ENCODE data around the gene NR1I2.
A peak's percentile ranks its signal among the peaks of the same experiment; 100 is the strongest.

NR1I2 gene

DNA sequence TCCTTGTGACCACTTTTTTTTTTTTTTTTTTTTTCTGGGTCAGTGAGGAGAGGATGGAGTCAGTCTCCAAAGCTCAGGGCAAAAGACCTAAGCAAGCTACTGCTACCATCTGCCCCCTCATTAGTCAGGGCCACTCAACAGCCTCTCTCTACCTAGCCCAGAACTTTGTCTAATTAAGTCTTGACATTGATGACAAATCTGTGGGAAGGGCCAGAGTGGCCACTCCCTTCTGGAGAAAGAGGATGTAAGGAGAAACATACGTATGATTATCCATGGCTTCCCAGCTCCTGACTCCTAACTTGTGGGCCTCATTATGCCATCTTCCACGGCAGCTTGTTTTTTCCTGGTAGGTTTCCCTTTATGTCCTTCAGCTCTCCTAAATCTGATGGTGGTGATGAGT, 37.9 kb downstream of the NR1I2 start:
- no peak for DNase-seq (ENCODE audit: low read depth)

DNA sequence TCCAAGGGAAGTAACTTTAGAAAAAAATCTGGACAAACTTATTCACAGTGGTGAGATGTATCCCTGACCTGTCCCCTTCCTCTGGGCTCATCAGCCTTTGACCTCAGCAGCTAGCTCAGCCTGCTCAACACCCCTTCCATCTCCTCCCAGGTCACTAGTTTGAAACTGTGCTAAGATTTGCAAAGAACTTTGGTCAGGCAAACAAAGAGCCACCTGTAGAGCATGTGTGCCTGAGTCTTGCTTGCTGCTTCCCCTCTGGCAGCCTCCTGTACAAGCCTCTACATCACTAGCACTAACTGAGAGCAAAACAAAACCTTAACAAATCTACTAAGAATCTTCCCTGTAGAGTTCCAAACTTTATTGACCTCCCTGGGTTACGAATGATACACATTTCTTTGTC, 43.9 kb downstream of the NR1I2 start:
- no peak for DNase-seq (ENCODE audit: low read depth)

DNA sequence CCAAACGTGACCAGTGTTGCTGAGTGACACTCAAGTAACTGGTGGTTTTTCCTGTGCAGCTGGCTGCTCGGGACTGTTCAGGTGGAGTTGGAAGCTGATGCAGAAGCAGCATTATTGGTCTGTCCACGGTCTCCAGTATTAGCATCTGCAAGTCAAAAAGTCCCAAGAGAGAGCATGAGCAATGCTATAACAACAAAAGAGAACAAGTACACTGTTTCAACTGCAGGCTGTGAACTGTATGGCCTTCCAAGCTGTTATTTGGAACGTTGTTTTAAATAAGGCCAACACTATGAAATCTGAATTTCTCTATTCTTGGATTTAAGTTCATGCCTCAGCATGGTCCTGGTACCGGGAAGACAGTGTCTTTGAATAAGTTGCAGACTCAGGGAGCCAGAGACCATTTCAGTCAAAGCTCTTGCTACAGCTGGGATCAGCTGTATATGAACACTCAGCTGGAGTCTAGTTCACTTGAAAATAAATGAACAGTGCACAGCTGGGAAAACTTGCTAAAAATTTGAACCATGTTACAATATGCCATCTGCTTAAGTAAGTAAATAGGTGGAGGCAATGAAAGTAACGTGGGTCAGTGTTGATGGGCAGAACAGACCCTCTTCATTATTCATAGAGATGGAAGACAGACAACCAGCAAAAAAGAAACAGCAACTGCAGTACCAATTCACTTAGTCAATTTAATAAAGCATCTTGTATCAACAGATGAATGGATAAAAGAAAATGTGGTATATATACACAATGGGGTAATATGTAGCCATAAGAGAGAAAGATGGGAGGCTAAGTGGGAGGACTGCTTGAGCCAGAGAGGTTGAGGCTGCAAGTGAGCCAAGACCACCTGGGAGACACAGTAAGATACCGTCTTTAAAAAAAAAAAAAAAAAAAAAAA, 45.1 kb downstream of the NR1I2 start:
- DNase-seq (ENCODE audit: low read depth), result no peak

DNA sequence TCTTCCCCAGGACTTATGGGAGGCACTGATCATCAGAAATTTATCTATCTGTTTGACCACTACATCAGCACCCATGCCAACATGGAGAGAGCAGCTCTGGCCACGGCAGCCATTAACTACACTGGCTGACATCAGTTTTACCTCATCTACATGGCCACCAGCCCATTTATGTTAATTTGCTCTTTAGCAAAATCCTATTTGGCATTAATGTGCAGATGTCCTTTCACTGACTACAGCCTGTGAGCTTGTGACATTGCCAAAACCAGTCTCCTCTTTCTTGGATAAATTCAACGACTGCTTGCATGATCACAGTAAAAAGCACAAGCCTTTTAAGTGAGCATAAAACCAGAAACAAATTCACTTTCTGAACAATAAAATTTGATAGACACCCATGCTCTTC, 47.5 kb downstream of the NR1I2 start:
- no peak for DNase-seq (ENCODE audit: low read depth)

DNA sequence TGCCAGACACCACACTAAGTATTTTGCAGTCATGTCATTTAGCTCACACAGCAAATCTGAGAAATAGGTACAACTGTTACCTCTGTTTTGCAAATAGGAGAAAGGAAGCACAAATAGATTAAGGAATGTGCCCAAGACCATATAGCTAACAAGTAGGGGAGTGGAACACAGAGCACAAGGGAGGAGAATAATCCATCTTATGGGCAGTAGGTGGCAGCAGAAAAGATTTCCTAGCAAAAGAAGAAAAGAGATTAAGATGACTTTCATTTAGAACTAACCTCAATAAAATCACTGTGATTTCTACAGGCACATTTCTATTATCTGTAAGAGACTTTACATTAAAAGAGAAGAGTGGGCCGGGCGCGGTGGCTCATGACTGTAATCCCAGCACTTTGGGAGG, 49.1 kb downstream of the NR1I2 start:
- DNase-seq (ENCODE audit: low read depth), result peak; percentile 16

DNA sequence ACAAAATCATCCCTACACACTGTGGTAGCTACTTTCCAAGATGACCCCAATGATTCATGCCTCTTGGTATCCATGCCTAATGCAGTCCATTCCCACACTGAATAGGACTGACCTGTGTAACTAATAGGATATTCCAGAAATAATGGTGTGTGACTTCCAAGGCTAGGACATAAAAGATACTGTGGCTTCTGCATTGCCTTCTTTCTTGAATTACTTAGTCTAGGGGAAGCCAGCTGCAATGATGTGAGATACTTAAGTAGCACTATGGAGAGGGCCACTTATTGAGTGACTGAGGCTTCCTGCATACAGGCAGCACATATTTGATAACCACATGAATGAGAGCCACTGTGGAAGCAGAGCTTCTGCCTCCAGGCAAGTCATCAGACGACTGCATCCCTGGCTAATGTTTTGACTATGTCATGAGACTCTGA, 50.1 kb downstream of the NR1I2 start:
- peak; percentile 91 for DNase-seq (ENCODE audit: low read depth)

DNA sequence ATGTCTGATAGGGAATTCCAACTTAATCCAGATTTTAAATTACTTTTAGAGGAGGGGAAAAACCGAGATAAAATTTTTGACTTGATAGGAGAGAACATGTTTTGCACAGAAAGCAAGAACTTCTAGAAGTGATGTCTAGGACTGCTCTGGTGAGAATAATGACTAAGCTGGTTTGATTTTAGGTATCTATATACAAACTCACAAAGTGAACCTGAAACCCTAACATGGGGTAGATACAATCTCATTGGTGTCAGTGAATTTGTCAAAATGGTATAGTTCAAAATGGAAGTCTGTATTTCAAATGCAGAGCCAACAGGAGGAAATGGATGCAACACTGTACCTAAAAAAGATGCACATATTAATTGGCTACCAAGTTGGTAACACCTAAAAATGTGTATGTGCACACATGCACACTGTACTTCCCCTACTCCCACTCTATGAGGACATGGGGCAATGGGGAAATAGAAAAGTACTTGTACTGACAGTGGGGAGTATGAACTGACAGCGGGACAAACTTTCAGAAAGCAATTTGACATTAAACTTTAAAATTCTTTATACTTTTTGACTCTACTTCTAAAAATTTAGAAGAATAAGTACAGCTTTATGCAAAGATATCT, 53.0 kb downstream of the NR1I2 start:
- no peak for DNase-seq (ENCODE audit: low read depth)

DNA sequence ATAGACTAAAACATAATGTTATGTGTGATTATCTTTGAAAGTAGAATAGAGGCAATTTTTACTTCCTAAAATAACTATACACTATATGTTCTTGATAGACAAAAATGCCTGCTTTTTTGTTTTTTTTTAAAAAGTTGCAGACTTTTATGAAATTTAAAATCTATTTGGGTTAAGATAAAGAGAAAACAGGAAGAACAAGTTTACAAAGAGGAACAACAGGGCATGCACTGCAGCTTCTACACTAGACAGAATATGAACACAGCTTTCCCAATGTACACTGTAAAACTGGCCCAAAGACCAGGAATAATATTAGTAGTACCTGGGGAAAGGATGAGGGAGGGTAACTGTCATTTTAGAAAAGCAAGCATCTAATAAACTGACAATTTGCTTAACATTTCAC, 53.7 kb downstream of the NR1I2 start:
- DNase-seq (ENCODE audit: low read depth), result no peak

DNA sequence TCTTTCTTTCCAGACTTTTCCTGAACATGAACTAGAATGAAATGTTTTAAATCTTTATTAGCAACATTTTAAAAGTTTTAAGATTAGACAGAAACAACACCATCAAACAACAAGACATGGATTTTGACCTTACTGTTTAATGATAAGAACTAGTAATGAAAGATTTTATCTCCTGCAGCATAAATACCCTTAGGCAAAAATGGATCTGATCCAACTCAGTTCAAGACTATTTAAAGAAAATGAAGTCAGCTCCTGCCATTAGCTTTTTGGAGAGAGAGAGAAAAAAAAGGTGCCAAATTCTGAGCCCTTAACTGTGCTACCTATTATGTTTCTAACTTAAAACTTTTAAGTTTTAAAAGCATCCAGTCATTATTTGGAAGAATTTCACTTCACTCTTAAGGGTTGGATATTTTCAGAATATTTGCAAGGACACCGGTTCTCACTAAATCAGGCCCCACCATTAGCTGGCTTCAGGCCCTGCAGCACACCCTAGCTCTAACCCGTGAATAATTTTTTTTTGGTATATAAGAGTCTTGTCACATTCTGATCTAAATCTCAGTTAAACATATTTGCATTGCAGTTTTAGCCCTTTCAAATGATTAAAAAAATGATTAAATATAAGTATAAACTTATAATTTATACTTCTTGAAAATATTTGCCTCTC, 60.0 kb downstream of the NR1I2 start:
- no peak for DNase-seq (ENCODE audit: low read depth)

DNA sequence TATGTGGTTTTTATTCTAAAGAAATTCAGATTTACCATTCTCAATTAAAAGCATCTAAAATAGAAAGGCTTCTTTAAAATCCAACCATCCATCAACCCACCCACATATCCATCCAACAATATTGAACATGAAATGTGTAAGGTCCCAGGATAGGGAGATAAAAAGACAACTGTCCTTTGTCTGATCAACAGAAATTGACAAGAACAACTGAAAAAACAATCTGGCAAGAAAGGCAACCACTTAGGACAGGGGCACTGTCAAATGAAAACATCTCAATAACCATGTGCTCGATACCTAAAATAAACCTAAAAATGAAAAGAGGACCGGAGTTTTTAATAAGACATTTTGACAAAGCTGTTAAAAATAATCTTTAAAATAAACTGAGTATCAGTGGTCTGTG, 67.2 kb downstream of the NR1I2 start:
- no peak for DNase-seq (ENCODE audit: low read depth)

DNA sequence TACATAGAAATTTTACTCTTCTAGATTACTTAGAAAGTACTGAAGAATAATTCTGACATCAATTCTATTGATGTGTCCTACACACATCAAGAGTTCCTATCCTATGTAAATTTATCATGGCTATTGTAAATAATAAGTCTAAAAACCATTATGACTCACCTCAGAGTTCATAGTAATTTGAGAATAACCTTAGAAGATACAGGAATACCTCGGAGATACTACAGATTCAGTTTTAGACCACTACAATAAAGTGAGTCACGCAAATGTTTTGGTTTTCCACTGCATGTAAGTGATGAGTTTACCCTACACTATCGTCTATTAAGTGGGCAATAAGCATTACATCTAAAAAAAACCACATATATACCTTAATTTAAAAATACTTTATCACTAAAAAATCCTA, 74.8 kb downstream of the NR1I2 start:
- peak; percentile 33 for DNase-seq (ENCODE audit: low read depth)

DNA sequence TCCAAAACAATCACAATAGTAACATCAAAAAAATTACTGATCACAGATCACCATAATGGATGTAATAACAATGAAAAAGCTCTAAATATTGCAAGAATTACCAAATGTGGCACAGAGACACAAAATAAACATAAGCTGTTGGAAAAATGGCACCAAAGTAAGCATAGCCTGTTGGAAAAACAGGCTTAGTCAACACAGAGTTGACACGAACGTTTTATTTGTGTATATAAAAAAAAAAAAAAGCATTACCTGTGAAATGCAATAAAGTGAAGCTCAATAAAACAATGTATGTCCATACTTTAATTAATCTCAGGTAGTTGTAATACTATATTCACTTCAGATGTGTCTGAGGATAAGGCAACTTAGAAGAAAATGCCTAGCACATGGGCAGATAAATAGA, 77.1 kb downstream of the NR1I2 start:
- DNase-seq (ENCODE audit: low read depth), result no peak

DNA sequence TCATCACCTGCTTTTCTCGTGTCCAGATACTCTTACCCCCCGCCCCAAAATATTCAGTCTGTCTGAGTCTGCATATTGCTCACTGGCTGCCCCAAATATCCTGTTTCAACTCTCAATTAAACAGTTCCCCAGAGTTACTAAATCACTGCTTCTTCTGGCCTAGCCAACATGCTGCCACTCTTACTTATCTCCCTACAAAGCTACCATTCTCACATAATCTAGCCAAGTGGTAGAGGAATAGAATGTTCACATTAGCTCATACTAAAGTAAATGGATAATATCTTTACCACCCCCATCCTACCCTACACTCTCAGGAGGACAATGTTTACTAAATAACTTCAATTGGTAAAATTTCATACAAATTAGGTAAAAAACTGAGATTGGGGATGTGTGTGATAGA, 77.8 kb downstream of the NR1I2 start:
- no peak for DNase-seq (ENCODE audit: low read depth)

DNA sequence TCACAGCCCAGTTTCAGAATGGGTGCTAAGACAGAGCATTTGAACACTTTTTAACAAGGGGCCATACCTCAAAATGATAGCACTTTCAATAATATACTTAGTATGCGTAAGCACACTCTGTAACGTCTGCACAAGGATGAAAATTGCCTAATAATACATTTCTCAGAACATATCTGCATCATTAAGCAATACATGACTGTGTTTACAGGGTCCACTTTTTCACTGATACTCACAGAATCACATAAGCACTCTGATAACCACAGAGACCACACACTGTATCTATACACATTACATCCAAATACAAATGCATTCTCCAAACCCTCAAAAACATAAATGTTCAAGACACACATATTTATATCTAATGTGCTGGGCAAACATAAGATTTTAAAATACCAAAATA, 79.8 kb downstream of the NR1I2 start:
- DNase-seq (ENCODE audit: low read depth), result no peak

DNA sequence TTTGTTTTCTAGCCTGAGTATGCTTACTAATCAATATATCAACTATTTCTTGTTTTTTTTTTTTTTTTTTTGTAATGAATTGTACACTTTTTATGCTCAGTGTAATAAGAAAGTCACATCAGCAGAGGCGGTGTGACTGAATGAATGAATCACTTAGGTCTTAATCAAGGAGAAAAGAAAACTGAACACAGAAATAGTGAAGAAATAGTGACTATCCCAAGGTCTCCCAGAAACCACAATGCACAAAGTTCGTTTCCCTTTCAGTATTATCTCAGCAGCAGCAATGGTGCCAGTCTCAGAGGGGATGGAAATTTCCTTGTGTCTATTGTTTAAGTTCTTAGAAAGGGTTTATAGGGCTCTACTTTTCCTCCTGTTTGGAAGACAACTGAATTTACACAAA, 80.7 kb downstream of the NR1I2 start:
- no peak for DNase-seq (ENCODE audit: low read depth)

DNA sequence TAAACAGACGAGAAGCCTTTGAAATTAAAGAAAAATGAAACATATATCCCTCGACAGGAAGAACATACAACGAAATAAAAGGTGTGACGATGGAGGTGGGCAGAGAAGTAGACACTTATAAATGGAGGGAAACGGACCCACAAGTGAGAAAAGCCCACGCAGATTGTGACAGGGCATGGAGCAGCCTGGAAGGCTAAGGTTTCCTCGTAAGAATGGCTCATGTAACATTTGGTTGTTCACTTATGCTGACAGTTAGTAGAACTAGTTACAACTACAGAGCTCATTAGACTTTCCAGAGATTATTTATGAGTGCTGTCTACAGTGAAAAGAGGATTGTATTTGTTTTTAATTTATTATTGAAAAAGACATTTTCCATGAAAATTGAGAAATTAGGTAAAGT, 82.6 kb downstream of the NR1I2 start:
- no peak for DNase-seq (ENCODE audit: low read depth)
